GM18498 (cell line): ENCODE results near the gene SMIM3.
A peak's percentile ranks its signal among the peaks of the same experiment; 100 is the strongest.
"Not testable (repeated sequence)": the region's sequence is repeated elsewhere in the genome, so short reads cannot be mapped to it uniquely, and the experiment has no call there.

Experiments
- ATAC-seq: cut with Tn5 transposase; IDR thresholded peaks from one replicate; pipeline ENCODE4 v1.9.1; 2021; ENCODE audit warnings: mild to moderate bottlenecking, moderate library complexity; ENCODE audit not compliant: unreplicated experiment

Gene SMIM3, protein sequence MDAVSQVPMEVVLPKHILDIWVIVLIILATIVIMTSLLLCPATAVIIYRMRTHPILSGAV

GRCh38 chr5:150778517-150779396 lies at the start of gene SMIM3:
Gene SMIM3, plus strand, starts transcription at chr5:150778757. Its CDS starts 16,684 bp downstream, at chr5:150795441.
- ATAC-seq: peak; percentile 34

- no peak for ATAC-seq
Measured at GRCh38 chr5:150729859-150730258, 48.7 kb upstream of the SMIM3 start.

- ATAC-seq: no peak
Measured at GRCh38 chr5:150731669-150732242, 46.8 kb upstream of the SMIM3 start.

DNA sequence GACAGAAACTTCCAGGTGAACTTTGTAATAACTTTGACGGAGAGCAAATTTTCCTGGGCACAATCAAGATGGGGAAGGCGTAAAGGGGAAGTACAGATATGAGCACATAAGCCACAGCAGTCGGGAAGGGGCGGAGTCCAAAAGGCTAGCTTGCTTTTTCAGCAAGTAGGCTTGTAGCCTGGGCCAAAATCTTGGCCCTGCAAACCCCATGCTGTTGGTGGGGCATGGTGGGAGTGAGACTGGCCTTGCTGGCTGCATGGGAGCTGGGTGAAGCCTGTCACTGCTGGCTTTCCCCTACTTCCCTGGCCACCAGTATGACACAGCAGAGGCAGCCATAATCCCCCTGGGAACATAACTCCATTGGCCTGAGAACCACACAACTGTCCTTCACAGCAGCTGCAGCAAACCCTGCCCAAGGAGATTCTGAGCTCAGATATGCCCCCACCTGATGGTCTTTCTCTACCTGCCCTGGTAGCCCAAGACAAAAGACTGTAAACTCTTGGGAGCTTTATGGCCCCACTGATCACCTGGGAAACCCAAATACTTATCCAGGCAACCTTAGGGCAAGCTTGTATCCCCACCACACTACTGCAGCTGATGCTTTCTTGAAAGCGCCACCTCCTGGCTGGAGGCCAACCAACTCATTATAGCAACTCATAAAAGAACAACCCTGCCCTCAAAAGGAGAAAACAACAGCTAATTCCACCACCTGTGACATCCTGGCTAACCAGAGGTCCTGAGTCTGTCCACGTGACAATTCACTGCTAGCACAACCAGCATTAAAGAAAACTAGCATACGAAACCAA lies 43.8 kb upstream of the SMIM3 start:
- ATAC-seq: peak; percentile 85

DNA sequence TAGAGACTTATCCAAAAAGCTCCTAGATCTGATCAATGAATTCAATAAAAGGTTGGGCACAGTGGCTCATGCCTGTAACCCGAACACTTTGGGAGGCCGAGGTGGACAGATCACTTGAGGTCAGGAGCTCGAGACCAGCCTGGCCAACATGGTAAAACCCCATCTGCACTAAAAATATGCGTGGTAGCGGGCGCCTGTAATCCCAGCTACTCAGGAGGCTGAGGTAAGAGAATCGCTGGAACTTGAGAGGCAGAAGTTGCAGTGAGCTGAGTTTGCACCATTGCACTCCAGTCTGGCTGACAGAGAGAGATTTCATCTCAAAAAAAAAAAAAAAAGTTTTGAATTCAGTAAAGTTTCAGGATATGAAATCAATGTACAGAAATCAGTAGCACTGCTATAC lies 39.7 kb upstream of the SMIM3 start:
- ATAC-seq: no peak

DNA sequence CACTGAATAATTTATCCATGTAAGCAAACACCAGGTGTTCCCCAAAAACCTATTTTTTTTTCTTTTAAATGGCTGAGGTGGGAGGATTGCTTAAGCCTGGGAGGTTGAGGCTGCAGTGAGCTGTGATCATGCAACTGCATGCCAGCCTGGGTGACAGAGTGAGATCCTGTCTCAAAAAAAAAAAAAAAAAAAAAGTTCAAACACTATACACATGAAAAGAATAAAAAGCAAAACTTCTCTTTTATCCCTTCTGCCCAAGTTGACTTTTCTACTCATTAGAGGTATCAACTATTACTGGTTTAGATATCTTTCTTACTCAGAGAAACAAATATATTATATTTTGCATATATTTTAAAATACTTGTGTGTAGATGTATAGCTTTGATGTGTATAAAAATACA lies 37.6 kb upstream of the SMIM3 start:
- ATAC-seq: no peak

DNA sequence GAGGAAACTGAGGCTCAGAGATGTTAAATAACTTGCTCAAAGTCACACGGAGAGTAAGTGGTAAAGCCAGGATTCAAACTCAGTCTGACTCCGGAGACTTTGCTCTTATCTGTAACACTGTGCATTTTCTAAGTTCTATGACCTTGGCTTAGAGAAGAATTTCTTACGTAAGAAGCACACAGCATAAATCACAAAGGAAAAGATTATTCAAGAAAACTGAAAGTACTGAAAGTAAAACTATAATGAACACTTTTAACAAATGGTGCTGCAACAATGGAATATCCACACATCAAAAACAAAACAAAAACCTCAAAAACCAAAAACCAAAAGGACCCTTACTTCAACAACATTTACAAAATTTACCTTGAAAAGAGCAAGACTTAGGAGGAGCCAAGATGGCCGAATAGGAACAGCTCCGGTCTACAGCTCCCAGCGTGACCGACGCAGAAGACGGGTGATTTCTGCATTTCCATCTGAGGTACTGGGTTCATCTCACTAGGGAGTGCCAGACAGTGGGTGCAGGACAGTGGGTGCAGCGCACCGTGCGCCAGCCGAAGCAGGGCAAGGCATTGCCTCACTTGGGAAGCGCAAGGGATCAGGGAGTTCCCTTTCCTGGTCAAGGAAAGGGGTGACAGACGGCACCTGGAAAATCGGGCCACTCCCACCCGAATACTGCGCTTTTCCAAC lies 36.0 kb upstream of the SMIM3 start:
- ATAC-seq: not testable (repeated sequence)

GRCh38 chr5:150743142-150743488 lies 35.4 kb upstream of the SMIM3 start:
- ATAC-seq: not testable (repeated sequence)

- ATAC-seq: no peak
Measured at GRCh38 chr5:150750469-150750868, 28.1 kb upstream of the SMIM3 start.

- no peak for ATAC-seq
Measured at GRCh38 chr5:150751096-150751891, 27.3 kb upstream of the SMIM3 start.

DNA sequence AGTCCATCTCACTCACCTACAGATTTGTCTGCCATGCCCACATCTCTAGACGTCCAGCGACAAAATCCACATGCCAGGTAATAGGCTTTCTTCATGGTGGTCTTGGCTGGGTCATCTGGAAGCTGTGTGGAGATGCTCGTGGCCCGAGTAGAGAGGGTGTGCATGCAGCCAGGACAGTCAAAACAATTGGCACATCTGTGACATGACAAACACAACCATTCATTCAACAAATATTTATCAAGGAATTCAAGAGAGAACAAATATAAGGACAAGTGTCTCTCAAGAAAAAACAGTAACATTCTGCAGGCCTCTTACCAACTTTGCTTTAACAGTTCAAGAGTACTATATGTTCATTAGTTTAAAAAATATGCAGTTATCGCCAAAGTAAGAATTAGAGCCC lies 25.1 kb upstream of the SMIM3 start:
- no peak for ATAC-seq

DNA sequence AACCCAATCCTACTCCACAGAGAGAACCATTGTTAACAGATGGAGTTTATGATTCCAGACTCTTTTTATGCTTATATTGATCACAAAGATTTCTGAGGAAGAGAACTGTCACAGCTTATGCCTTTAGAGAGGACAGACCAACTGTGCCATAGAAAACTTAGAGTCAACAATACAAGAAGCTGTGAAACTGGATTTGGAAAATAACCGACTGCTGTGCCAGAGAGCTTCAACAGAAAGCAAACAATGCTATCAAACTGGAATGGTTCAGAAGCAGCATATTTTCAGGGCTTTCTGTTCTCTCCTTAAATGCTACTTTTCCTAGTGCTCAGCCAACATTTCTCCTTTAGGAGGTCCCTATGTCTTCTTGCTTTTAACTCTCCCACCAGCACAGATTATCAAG lies 24.7 kb upstream of the SMIM3 start:
- ATAC-seq: no peak

- ATAC-seq: no peak
Measured at GRCh38 chr5:150757087-150757649, 21.4 kb upstream of the SMIM3 start.

GRCh38 chr5:150758203-150758530 lies 20.4 kb upstream of the SMIM3 start:
- ATAC-seq: peak; percentile 29

- peak; percentile 97 for ATAC-seq
Measured at GRCh38 chr5:150758531-150759333, 19.8 kb upstream of the SMIM3 start, which contains the start of gene DCTN4. Gene DCTN4, minus strand, starts transcription at chr5:150759017. Its CDS starts 24 bp downstream, at chr5:150758993.

GRCh38 chr5:150759334-150759583 lies 19.3 kb upstream of the SMIM3 start:
- no peak for ATAC-seq

GRCh38 chr5:150762211-150762610 lies 16.3 kb upstream of the SMIM3 start:
- no peak for ATAC-seq

GRCh38 chr5:150763023-150763769 lies 15.4 kb upstream of the SMIM3 start:
- ATAC-seq: no peak

- ATAC-seq: no peak
Measured at GRCh38 chr5:150764530-150764929, 14.0 kb upstream of the SMIM3 start.
